Measurements from ENCODE around the gene KLF1.
"Not testable (repeated sequence)": the region's sequence is repeated elsewhere in the genome, so short reads cannot be mapped to it uniquely, and the experiment has no call there.

KLF1 gene

DNA sequence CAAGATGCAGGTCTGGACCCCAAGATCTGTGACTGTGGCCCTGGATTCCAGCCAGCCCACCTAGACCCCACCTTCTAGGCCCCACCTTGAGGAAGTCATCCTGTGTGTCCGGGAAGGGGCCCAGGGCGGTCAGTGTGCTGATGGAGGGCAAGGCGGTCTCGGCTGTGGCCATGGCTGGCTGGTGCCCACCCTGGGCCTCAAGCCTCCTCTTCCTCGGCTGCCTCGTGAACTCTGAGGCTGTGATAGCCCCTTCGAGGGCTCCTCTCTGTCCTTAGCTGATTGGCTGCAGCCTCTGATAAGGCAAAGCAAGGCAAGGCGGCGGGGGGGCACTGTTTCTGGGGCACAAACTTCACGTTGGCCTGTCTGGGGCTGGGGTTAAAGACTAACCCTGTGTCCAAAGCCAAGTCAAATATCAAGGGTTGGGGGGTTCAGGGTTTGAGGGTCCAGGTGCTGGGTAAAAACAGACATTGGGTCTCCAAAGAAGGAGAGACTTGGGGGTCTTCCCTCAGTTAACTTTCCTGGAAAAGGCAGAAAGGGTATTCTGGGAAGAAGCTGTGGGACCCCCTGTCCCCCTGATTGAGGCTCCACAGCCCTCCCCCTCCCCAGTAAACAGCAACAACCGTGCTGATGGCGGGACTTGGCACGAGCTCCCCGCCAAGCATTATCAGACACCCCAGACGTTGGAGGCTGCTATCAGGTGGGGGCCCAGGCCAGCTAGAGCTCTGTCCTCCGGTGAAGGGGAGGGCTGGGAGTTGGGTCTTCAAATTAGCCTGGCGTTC lies at the start of gene KLF1:
Gene KLF1 (minus strand): TSS at position 233 of the 779 bp plus-strand sequence. CDS start 61 bp downstream, at position 172.
- DNase-seq, result no peak

DNA sequence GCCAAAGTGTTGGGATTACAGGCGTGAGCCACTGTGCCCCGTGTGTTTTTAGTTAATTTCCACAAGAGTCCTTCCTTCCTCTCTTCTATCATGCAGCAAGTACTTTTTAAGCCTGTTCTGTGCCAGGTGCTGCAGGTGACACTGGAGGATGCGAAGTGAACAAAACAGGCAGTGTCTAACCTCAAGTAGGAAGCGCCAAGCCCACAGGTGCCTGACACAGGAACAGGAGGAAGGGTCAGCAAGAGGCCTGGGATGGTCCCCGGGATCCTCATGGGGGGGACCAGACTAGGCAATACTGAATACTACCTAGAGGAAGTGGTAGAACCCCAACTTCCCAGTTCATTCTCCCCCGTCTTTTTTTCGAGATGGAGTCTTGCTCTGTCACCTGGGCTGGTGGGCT lies 49.6 kb upstream of the KLF1 start:
- no peak for DNase-seq

DNA sequence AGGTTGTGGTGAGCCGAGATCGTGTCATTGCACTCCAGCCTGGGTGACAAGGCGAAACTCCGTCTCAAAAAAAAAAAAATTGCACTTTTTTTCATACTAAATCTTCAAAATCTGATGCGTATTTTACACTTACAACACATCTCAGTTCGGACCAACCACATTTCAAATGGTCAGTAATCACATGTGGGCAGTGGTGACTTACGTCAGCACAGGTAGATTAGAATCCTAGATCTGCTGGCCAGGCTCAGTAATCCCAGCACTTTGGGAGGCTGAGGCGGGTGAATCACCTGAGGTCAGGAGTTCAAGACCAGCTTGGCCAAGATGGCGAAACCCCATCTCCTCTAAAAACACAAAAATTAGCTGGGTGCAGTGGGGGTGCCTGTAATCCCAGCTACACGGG lies 48.1 kb upstream of the KLF1 start:
- DNase-seq, result no peak

DNA sequence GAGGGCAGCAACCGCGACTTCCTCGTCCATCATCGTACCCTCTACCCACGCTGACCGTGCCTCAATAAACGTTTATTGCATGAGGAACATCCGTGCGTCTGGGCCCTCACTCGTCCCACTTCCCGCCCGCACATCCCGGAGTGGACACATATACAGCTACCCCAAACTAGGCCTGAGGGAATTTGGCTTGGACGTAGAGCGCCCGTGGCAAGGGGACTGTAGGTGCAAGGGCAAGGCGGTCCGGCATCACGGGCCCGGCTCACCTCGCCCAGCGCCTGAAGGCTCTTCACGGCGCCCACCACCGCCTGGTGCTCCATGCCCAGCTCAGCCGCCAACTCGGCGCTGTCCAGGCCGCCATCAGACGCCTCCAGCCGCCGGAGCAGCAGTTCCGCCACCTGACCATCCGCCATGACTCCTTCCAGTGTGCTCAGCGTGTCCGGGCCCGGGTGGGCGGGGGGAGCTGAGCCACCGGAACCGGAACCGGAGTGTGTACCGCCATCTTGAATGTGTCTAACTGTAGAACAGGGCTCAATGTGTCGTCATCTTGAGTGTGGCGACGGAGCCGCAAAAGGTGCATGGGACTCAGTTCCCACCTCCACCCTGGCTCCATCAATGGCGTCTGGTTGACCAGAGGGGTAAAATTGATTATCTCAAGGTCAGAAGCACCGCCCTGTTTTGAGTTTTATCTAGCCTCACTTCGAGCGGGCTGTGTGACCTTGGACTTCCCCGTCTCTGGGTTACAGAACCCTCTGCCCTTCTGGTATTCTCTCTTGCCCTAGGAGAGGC lies 46.5 kb upstream of the KLF1 start, which contains the start of gene FARSA:
Gene FARSA (minus strand): TSS at position 425 of the 786 bp plus-strand sequence. CDS start 15 bp downstream, at position 410.
- DNase-seq, result peak; percentile 91 to 92

DNA sequence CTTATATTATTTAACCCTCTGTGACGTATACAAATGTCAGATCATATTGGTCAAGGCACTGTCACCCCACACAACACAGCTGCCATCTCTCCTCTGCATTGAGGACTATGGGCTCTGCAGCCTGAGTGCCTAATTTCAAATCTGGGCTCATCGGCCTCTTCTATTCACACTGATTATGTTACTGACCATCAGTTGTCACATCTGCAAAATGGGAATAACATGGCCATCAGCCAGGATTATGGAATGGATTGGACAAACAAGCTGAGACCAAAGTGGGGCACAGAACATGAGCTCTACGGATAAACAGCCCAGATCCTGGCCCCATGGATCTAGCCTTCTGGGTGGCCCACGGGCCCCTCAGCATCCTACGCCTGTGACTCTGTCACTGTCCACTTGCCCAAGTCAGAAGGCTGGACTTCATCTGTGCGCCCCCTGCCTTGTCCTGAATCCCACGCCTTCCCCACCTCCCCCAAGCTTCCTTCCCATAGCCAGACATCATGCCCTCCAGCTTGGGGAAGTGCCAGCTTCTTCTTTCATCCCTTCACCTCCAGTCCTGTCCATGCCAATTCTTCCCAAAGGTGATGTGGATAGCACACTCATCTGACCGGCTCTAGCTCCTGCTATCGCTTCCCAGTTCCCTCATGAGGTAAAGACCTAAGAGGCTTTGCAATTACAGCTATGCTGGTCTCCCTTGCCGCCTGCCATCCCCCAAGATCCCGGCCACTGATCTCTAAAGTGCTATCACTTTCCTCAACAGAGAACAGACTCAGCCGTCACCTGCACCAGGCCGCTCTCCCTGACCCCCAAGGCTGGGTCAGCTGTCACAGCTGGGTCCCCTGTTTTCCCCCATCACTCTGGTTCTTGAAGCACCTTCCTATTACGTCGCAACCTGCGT lies 45.6 kb upstream of the KLF1 start:
- no peak for DNase-seq

DNA sequence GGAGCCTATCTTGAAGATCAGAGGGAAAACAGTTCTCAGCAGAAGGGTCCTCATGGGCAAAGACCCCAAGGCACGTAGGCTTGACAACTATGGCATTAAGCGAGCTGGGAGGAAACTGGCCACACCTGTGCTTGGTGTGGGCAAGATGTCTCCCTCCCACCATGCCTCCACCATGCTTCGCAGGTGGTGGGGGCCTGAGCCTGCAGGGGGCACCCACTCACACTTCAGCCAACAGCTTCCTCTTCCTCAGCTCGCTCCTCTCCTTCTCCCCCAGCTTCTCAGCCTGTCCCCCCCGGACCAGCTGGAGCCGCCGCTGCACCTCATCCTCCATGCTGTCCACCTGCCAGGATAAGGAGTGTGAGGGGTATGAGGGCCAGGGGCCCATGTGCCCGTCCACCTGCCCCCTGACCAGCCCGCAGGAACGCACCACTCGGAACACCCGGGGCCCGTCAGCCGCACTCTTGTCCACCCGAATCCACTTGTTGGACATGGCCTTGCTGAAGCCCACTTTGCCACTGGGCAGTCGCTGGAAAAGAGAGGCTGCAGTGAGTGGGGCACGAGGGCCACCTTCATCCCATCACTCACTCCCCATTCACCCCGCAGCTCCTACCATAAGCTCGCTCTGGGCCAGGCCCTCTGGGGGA lies 43.1 kb upstream of the KLF1 start:
- no peak for DNase-seq

GRCh38 chr19:12924621-12925310 lies 37.8 kb upstream of the KLF1 start:
- no peak for DNase-seq

- DNase-seq, result no peak
Observed at GRCh38 chr19:12922959-12923358, 36.0 kb upstream of the KLF1 start.

GRCh38 chr19:12921047-12921446 lies 34.0 kb upstream of the KLF1 start:
- no peak for DNase-seq

DNA sequence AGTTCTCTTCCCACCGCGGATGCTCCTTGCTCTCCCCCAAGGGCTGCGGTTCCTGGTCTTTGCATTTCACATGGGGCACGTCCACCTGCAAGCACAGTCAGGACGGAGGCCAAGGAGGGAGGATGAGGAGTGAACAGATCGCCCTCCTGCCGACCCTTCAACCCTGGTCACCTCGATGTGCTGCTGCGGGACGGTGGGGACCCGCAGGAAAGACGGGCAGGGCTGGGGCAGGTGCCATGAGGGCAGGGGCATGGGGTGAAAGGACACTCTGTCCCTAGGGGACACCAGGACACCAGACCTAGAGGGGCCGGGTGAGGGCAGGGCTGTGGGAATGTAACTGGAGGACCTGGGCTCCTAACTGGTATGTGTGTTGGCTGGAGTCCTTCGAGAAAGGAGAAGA lies 31.3 kb upstream of the KLF1 start:
- no peak for DNase-seq

- DNase-seq, result not testable (repeated sequence)
Observed at GRCh38 chr19:12915860-12916259, 28.9 kb upstream of the KLF1 start.

DNA sequence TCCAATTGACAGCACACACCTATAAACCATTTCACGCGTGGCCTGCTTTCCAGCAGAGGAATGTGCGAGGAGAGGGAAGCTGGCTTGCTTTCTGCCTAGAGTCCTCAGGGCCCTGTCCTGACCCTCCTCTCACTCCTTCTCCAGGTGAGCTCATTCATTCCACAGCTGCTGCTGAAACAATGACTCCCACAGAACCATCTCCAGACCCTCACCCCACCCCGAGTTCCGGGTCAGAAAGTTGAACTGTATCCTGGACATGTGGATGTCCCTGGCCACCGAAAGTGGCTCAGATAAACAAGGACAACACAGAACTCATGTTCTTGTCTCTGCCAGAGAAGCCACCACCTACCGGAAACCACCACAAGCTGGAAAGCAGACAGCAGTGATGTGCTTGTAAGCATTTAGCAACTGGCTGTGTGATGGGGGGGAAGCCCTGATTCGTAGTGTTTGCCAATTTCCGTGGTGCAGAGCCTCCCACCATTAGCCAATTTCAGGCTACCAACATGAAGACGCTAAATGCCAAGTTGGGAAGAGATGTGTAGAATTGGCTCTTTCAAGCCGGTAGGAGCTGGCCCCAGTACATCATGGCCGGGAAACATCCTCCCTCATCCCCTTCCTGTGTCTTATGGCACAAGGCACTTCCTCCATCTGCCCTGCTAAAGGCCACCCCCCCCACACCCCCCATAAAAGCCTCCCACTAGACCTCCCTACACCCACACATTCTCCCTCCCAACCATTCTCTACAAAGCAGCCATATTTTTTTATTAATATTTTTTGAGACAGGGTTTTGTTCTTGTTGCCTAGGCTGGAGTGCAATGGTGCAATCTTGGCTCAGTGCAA lies 27.1 kb upstream of the KLF1 start:
- peak in 1 of 2 experiments; percentile 47 for DNase-seq

DNA sequence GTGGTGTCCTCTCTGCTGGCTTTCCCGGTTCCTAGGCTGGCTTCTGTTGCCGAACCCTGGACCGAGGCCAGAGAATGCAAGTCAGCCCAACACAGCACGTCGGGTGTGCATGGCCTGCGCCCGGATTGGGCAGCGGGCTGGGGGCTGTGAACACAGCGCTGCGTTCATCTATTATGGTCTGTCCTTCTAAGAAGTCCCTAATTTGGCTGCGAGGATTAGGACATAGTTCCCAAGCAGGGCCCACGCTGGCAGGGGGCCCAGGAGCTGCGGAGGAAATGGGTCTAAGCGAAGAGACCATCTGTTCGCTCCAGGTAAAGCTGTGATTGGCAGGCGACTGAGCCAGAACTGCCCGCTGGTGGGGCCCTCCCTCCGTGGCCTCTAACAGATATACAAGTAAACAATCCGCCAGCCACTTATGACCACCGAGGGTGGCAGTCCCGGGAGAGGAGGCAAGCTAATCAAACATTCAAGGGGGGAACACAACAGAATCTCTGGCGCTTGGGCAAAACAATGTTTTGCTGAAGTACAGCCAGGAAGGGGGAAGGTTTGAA lies 26.1 kb upstream of the KLF1 start:
- DNase-seq, result no peak

DNA sequence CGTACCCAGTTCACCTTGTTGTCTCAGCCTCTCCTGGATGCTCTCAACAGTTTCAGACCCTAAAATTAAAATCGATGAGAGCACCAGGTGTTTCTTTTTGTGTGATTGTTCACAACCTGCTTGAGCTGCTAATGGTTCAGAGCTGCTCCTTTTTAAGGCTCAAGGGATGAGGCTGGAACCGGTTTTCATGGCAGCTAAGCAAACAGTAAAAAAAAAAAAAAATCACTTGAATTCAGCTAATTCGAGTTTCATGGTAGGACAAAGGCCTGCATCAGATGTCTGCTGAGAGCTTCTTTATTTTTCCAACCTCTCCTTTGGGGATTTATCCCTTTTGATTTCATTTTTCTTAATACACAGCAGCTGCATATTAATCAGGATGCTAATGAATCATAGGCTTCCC lies 25.6 kb upstream of the KLF1 start:
- no peak for DNase-seq

- no peak for DNase-seq
Observed at GRCh38 chr19:12907166-12907565, 20.2 kb upstream of the KLF1 start.

- DNase-seq, result no peak
Observed at GRCh38 chr19:12899891-12900518, 13.0 kb upstream of the KLF1 start.

GRCh38 chr19:12896460-12896859 lies 9.5 kb upstream of the KLF1 start:
- no peak for DNase-seq

GRCh38 chr19:12893582-12893981 lies 6.6 kb upstream of the KLF1 start:
- DNase-seq, result no peak

- no peak for DNase-seq
Observed at GRCh38 chr19:12891553-12892021, 4.6 kb upstream of the KLF1 start.

Data from activated CD4-positive, alpha-beta T cell treated with anti-CD3 and anti-CD28 coated beads, Interleukin-2, amount 50 U/mL, for 48 hours (primary cell).